Left colon (tissue), 2 donors: ENCODE results near the gene ROR1. TPM values are rescaled to one million over a fixed set of nuclear protein-coding genes. Genes with fewer than 3 reads are reported as not detected.

Experiments used
- ATAC-seq: fragments of 200-7000 bp; cut with Tn5 transposase; one replicate; pipeline ENCODE4 v1.9.1; 2020; ENCODE audit warnings: mild to moderate bottlenecking, moderate library complexity
- DNase-seq, 2 donors: peaks; one replicate each; pipeline ENCODE4 v3.0.0-alpha.2; 2020
- intact Hi-C, 2 donors: fragments of 100-400 bp; cut with DNase I in 1 of 2; cut with micrococcal nuclease in 1 of 2; formaldehyde crosslinking; loops; one replicate each; pipeline versions ENCODE4 v1.11.2 to v1.14.0; 2022; cut with DNase I, micrococcal nuclease
- total RNA-seq, 2 donors: library from RNA; stranded (reverse); fragmentation: NEBNext Ultra II Directional; extraction: Animal tissue kit (Norgen Biotek cat#: 25700); gene quantifications; one replicate each; pipeline ENCODE4 v1.2.1, GENCODE V29; 2021
- donor health status: DM: no; HTN: no; CAD: no.
- donor health status: DM: yes; HTN: yes; CAD: no.

ROR1 gene
- total RNA-seq, 2 donors from 2014 or later = 5.1 to 7.1 TPM

DNA sequence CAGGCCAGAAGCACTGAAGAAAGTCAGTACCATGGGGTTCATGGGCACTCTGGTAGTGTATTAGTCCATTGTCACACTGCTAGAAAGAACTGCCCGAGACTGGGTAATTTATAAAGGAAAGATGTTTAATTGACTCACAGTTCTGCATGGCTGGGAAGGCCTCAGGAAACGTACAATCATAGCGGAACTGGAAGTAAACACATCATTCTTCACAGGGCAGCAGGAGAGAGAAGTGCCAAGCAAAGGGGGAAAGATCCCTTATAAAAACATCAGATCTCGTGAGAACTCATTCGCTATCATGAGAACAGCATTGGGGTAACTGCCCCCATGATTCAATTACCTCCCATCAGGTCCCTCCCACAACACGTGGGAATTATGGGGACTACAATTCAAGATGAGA lies 20.2 kb upstream of the ROR1 start:
- no peak for DNase-seq
- intact Hi-C loops = no loop called here
- no peak for ATAC-seq

- DNase-seq (no peak), ATAC-seq (no peak)
- intact Hi-C loops = no loop called here
These were observed 17.0 kb upstream of the ROR1 start for GRCh38 chr1:63756839-63757238.

DNA sequence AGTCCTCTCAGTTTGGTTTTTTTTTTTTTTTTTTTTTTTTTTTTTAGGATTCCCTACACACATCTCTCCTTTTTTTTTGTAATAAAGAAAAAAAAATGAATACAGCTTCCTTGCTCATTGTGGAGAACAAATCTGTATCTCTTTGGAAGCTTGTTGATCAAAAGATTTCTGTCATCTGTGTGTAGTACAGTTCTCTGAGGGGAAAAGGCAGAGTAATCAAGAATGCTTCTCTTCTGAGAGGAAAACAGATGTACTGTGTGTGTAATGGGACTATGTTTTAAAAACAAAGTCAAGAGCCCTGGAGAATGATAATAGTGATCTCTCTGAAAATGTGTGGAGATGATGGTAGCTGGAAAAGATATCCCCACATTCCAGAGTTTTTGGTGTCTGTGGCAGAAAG lies 16.5 kb upstream of the ROR1 start:
- intact Hi-C loops = no loop called here
- DNase-seq = no peak
- no peak for ATAC-seq

DNA sequence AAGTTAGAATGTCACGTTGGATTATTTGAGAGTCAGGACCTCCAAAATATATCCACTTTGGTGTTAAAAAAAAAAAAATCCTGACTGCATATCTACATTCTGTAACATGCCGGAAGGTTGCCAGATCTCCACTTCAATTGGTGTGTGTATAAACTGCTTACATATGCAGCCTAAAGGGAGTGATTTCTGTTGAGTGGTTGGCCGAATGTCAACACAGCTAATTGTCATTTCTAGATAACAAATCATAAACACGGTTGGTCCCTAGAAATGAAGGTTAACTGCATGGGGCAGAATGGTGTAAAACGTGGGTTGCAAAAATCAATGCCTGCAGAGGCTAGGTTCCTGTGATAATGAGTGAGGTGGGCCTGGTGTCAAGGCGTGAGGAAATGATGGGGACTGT lies 15.0 kb upstream of the ROR1 start:
- peak; percentile 67 to 71 for DNase-seq
- peak; percentile 95 for ATAC-seq
- intact Hi-C loops = no loop called here

GRCh38 chr1:63759778-63760177 lies 14.0 kb upstream of the ROR1 start:
- intact Hi-C loops = no loop called here
- ATAC-seq (no peak), DNase-seq (no peak)

GRCh38 chr1:63770381-63770780 lies 3.4 kb upstream of the ROR1 start:
- ATAC-seq (no peak), DNase-seq (no peak)
- intact Hi-C loops = loop anchor here in 1 of 2 donors (10.0 kb wide), 1 partner anchor 364 kb away; no protein-coding TSS in a partner anchor

DNA sequence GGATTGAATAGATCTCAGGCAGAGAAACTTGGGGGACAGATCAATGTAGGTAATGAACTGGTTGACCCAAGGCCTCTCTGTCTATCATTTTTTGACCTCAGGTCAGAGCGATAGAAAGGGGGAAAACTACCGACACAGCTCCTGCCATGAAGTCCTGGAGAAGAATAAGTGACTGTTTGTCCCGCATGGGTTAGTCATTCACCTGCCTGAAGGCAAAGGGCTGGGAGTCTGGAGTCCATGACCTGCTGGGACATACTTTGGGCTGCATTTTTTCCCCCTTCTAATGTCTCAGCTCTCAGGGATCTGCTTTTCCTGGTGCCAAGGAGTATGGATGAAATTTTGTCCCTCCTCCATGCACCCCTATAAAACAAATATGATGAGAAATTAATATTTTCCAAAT lies 1.6 kb upstream of the ROR1 start:
- no peak for DNase-seq
- no peak for ATAC-seq
- intact Hi-C loops = loop anchor here in 1 of 2 donors (10.0 kb wide), 1 partner anchor 363 kb away; no protein-coding TSS in a partner anchor

- peak; percentile 30 for ATAC-seq
- intact Hi-C loops = loop anchor here in 1 of 2 donors (10.0 kb wide), 1 partner anchor 362 kb away; no protein-coding TSS in a partner anchor
- no peak for DNase-seq
These were observed 941 bp upstream of the ROR1 start for GRCh38 chr1:63772876-63773275.

- ATAC-seq (peak; percentile 60), DNase-seq (no peak)
- intact Hi-C loops = loop anchor here in 1 of 2 donors (10.0 kb wide), 1 partner anchor 361 kb away; no protein-coding TSS in a partner anchor
These were observed 362 bp upstream of the ROR1 start for GRCh38 chr1:63773496-63773814.

DNA sequence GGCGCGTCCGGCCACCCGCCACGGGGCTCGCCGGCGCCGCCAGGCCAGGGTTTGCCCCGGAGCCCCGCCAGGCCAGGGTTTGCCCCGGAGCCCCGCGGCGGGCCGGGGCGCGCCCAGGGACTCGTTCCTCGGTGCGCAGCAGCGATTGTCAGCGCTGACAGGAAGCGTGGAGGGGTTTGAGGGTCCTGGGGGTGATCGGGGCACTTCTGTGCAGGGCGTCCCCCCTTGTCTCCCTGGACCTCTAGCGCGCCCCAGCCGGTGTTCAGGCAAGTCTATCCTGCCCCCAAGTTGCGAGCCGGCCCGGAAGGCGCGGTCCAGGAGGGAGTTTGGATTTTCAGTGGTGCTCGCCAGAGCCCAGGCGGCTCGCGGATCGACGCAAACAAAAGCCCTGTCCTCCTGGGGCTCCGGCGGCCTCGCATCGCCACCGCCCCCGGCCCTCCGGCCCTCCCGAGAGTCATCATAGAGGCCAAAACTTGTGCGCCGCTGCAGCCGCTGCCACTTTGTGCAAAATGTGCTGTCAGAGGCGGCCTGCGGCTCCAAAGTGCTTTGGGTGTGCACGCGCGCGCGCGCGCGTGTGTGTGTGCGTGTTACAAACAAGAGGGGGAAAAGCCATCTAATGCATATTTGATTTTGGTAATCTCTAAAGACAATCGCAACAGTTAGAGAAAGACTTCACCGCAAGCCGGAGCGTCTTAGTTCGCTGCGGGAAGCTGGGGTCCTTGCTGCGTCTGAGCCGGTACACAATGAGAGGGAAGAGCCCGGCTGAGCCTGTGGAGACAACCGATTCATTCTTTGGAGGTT lies 1.0 kb downstream of the ROR1 start:
- ATAC-seq = peak; percentile 19
- DNase-seq = peak; percentile 38 to 60
- intact Hi-C loops = loop anchor here in 1 of 2 donors (10.0 kb wide), 1 partner anchor 360 kb away; no protein-coding TSS in a partner anchor

GRCh38 chr1:63775418-63776127 lies 1.8 kb downstream of the ROR1 start:
- intact Hi-C loops = loop anchor here in 1 of 2 donors (2.0 to 10.0 kb wide), 2 partner anchors 63 to 359 kb away; no protein-coding TSS in a partner anchor
- no peak for ATAC-seq
- DNase-seq = no peak

GRCh38 chr1:63777286-63777685 lies 3.5 kb downstream of the ROR1 start:
- DNase-seq (no peak), ATAC-seq (no peak)
- intact Hi-C loops = loop anchor here in 1 of 2 donors (2.0 to 10.0 kb wide), 2 partner anchors 62 to 358 kb away; no protein-coding TSS in a partner anchor

DNA sequence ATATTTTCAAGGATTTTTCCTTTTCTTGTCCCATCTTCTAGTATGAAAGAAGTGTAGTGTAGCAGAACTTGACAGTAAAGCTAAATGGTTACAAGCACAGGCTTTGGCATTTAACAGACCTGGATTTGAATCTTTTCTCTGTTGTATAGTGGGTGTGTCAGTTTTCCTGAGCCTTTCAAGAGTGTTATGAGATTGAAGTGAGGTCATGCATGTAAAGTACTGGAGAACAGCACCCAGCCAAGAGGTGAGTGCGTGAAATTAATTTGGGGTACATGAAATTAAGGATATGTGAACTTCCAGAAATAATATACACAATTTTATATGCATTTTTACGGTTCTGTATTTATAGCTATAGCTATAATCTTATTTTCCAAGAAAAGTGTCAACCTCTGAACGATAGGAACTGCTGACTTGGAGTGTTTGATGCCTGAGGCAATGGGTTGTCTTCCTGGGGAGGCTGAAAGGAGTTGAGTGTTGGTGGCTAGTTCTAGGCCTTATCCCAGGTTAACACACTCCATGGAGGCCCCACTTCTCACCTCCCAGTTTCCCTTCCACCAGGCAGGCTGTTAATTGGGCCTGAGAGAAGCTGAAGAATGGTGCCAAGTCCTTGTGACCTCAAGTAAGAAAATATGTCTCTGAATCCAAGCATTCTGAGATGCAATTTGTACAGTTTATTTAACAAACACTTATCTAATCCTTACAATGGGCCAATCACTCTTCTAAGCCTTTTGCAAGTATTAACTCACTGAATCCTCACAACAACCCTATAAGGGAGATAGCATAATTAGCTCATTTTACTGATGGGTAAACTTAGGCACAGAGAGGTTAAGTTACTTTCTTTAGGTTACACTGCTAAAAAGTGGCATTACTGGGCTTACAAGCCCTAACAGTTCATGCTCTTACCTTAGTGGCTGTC lies 4.4 kb downstream of the ROR1 start:
- ATAC-seq = no peak
- intact Hi-C loops = loop anchor here in 1 of 2 donors (2.0 to 10.0 kb wide), 2 partner anchors 61 to 357 kb away; no protein-coding TSS in a partner anchor
- no peak for DNase-seq

DNA sequence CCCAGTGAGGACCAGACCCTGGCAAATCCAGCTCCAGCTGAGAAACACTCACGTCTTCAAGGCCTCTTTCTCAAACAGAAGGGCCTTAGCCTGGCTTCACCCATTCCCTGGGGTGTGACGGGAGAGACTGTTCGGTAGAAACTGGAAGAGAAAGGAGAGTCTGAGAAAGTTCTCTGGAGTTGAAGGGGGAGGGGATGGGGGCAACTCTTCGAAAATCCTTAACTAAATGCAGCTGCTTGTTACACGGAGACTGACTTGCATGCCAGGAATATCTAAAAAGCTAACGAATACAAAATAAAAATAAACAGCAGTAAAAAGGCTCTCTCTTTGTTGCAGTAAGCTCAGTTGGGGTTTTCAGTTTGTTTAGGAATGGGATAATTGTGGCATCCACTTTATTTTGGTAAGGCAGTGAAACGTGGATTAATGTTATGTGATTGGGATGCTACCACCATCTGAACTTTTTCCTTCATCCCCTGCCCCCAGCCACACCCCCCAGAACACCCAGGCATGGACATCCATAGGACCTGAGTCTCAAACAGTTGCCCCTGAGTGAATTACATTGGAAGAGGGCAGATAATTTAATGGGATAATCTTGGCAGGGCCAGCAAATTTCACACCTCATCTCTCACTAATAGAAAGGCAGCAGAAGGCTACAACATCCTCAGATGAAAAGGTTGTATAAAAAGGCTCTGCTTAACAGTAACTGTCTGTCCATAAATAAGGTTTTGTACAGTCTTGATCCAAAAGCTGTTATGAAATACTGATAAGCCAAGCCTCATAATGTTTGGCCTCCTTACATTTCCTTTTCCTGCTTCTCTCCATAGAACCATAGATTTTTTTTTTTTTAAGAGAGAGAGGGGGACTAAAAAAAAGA lies 5.8 kb downstream of the ROR1 start:
- ATAC-seq = peak; percentile 20
- DNase-seq = no peak
- intact Hi-C loops = loop anchor here in 1 of 2 donors (10.0 kb wide), 1 partner anchor 355 kb away; no protein-coding TSS in a partner anchor

DNA sequence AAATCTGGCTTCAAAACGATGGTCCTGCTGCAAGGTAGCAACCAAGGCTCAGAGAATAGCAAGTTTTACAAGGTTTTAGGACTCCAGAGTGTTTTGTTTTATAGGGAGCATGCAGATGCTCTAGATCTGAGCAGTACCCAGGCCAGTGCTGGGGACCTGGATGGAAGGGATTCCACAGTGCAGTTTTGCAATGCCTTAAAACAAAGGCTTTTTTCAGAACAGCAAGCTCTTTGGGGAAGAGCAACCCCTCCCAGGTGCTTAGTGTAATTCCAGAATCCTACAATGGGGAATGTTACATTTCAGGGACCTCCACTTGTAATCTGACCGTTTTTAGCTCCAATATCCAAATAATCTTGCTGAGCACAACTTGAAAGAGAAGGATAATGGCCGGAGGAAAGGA lies 6.7 kb downstream of the ROR1 start:
- intact Hi-C loops = no loop called here
- DNase-seq (no peak), ATAC-seq (no peak)

- ATAC-seq (no peak), DNase-seq (no peak)
- intact Hi-C loops = no loop called here
These were observed 9.2 kb downstream of the ROR1 start for GRCh38 chr1:63782982-63783381.

- ATAC-seq (no peak), DNase-seq (no peak)
- intact Hi-C loops = no loop called here
These were observed 10.3 kb downstream of the ROR1 start for GRCh38 chr1:63784083-63784482.
